HFF-Myc (cell line): Measurements from ENCODE around the gene TTF1.

Experiments
- DNase-seq: peaks from one replicate; pipeline ENCODE4 v3.0.0-alpha.2; 2011; ENCODE audit warnings: low read depth; ENCODE audit errors: extremely low read depth
- H3K4me3 ChIP-seq: replicated peaks from 2 replicates; pipeline ENCODE4 v1.5.1; 2011; ENCODE audit warnings: low read depth, mild to moderate bottlenecking, control low read depth, low read length
- CTCF ChIP-seq: IDR thresholded peaks from 2 replicates; pipeline ENCODE4 v1.5.1; 2012; ENCODE audit warnings: mild to moderate bottlenecking, low read depth, low read length, control low read depth; ENCODE audit errors: missing control alignments

TTF1 gene

GRCh38 chr9:132341177-132341840 lies 65.3 kb downstream of the TTF1 start:
- no peak for TF ChIP-seq CTCF
- DNase-seq, result no peak
- no peak overlapping the region for H3K4me3 ChIP-seq

GRCh38 chr9:132334364-132334763 lies 72.3 kb downstream of the TTF1 start:
- no peak overlapping the region for H3K4me3 ChIP-seq
- DNase-seq, result no peak
- TF ChIP-seq CTCF, result no peak

GRCh38 chr9:132333556-132333955 lies 73.1 kb downstream of the TTF1 start:
- H3K4me3 ChIP-seq, result no peak overlapping the region
- no peak for DNase-seq
- TF ChIP-seq CTCF, result no peak

- H3K4me3 ChIP-seq, result no peak overlapping the region
- no peak for TF ChIP-seq CTCF
- no peak for DNase-seq
Observed at GRCh38 chr9:132328580-132328979, 78.1 kb downstream of the TTF1 start.

GRCh38 chr9:132327537-132327936 lies 79.1 kb downstream of the TTF1 start:
- no peak for TF ChIP-seq CTCF
- no peak overlapping the region for H3K4me3 ChIP-seq
- DNase-seq, result no peak
